ENCODE data around the gene PRDM5.

GRCh38 chr4:120886191-120886590 lies 36.3 kb downstream of the PRDM5 start:
- TF ChIP-seq EZH2 (IDR thresholded peaks at IDR 0.05; ENCODE audit: insufficient read depth, poor library complexity, severe bottlenecking) = no peak
- TF ChIP-seq EZH2phosphoT487 (IDR thresholded peaks at IDR 0.05; ENCODE audit: insufficient read depth, low read depth) = no peak

Data from GM23248 (cell line).